HepG2 (cell line): ENCODE data around the gene DOK1. TPM values are rescaled to one million over a fixed set of nuclear protein-coding genes. Genes with fewer than 3 reads are reported as not detected.

Source experiments
- ARNT2 ChIP-seq: sonication (generic); formaldehyde crosslinking; IDR thresholded peaks from 2 replicates; pipeline ENCODE4 v1.8.0; 2022; ENCODE audit warnings: mild to moderate bottlenecking, low read depth, missing genetic modification reagents, moderate library complexity
- GRHL1 ChIP-seq: sonication (generic); formaldehyde crosslinking; conservative IDR thresholded peaks from 2 replicates; pipeline ENCODE4 v1.8.0; 2022; ENCODE audit warnings: missing genetic modification reagents
- HCFC1 ChIP-seq: fragments of 150-350 bp; IDR thresholded peaks from 2 replicates; pipeline ENCODE4 v1.6.1; 2014; ENCODE audit warnings: low read depth, low read length
- HHEX ChIP-seq: IDR thresholded peaks from 2 replicates; pipeline ENCODE4 v1.6.1; 2016; ENCODE audit warnings: control low read depth
- IKZF4 ChIP-seq: sonication (generic); formaldehyde crosslinking; IDR thresholded peaks from 2 replicates; pipeline ENCODE4 v1.5.1; 2020; ENCODE audit warnings: borderline replicate concordance, mild to moderate bottlenecking, low read depth, missing genetic modification reagents; ENCODE audit errors: not compliant biosample characterization
- LCORL ChIP-seq, 2 experiments: fragments of 450-650 bp in 1 of 2; sonication (generic) in 1 of 2; formaldehyde crosslinking in 1 of 2; IDR thresholded peaks; 2 replicates each; pipeline versions ENCODE4 v1.5.0 to v1.6.1; 2017 to 2020; ENCODE audit warnings: antibody characterized with exemption in 1 of 2, missing genetic modification reagents in 1 of 2
- SIX4 ChIP-seq: sonication (generic); formaldehyde crosslinking; IDR thresholded peaks from 2 replicates; pipeline ENCODE4 v1.4.0; 2020; ENCODE audit warnings: missing genetic modification reagents
- SMAD1 ChIP-seq: sonication (generic); formaldehyde crosslinking; IDR thresholded peaks from 2 replicates; pipeline ENCODE4 v1.4.0; 2020; ENCODE audit warnings: missing genetic modification reagents, low read depth, mild to moderate bottlenecking, borderline replicate concordance
- SNAPC4 ChIP-seq: sonication (generic); formaldehyde crosslinking; IDR thresholded peaks from 2 replicates; pipeline ENCODE4 v1.4.0; 2020; ENCODE audit warnings: mild to moderate bottlenecking, missing genetic modification reagents
- STAG1 ChIP-seq: sonication (generic); formaldehyde crosslinking; IDR thresholded peaks from 2 replicates; pipeline ENCODE4 v1.4.0; 2020; ENCODE audit warnings: missing genetic modification reagents
- TFDP1 ChIP-seq: IDR thresholded peaks from 2 replicates; pipeline ENCODE4 v1.6.1; 2016; ENCODE audit warnings: missing compliant biosample characterization, missing genetic modification reagents, borderline replicate concordance
- THAP9 ChIP-seq: sonication (generic); formaldehyde crosslinking; IDR thresholded peaks from 2 replicates; pipeline ENCODE4; 2020; ENCODE audit warnings: missing genetic modification reagents, mild to moderate bottlenecking, borderline replicate concordance
- ZNF33A ChIP-seq: sonication (generic); formaldehyde crosslinking; IDR thresholded peaks from 2 replicates; pipeline ENCODE4 v1.5.1; 2020; ENCODE audit warnings: missing genetic modification reagents, mild to moderate bottlenecking, moderate library complexity, borderline replicate concordance
- ZSCAN9 ChIP-seq: IDR thresholded peaks from 2 replicates; pipeline ENCODE4 v1.6.1; 2016; ENCODE audit warnings: borderline replicate concordance
- polyA plus RNA-seq, 8 experiments: library from polyadenylated mRNA; depleted of rRNA in 3 of 8; stranded (reverse) in 7 of 8; unstranded in 1 of 8; fragments of >200 nt; fragmentation: Illumina TruSeq in 4 of 8; extraction: Trizol in 4 of 8; gene quantifications; 2 replicates each; pipeline versions ENCODE4 v1.2.1 to v1.2.3, GENCODE V29; 2011 to 2016; ENCODE audit warnings: low read depth in 4 of 8, missing spikeins in 1 of 8, mixed read lengths in 1 of 8; ENCODE audit not compliant: insufficient read depth in 1 of 8
- total RNA-seq, 5 experiments: library from RNA; depleted of rRNA; stranded (reverse); fragments of >200 nt; fragmentation: Illumina TruSeq; extraction: Trizol; gene quantifications; 2 replicates each; pipeline ENCODE4 v1.2.3, GENCODE V29; 2016; ENCODE audit warnings: low read depth in 1 of 5

Gene DOK1
- total and polyA plus RNA-seq, 2 of the 13 experiments (the other 11 are each of a cell fraction or from before 2014, with no cell fraction given), result 0.53 to 0.74 TPM

GRCh38 chr2:74525717-74526648, 28.5 kb upstream of the DOK1 start, which contains the start of gene DQX1 (continued):
- peak; percentile 46 for TF ChIP-seq ARNT2 (CRISPR knock-in tag)
- no peak for TF ChIP-seq SNAPC4 (CRISPR knock-in tag)
- TF ChIP-seq SMAD1 (CRISPR knock-in tag), result 0 out of 2 replicates have a peak, but pooled peaks have one; percentile 77
- peak; percentile 21; the same call in 1 of the 2 replicates for TF ChIP-seq STAG1
- peak; percentile 92 for TF ChIP-seq HCFC1
- no peak for TF ChIP-seq ZNF33A
- no peak for TF ChIP-seq SIX4 (CRISPR knock-in tag)
- no peak for TF ChIP-seq GRHL1 (CRISPR knock-in tag)
- TF ChIP-seq TFDP1 (CRISPR knock-in tag), result peak; percentile 58; the same call in 1 of the 2 replicates
- TF ChIP-seq HHEX (CRISPR knock-in tag), result no peak
- TF ChIP-seq IKZF4 (CRISPR knock-in tag), result no peak
- TF ChIP-seq LCORL (IDR thresholded peaks at IDR 0.05), result peak; percentile 40; the same call in 1 of the 2 replicates
- TF ChIP-seq LCORL (CRISPR knock-in tag; IDR thresholded peaks at IDR 0.05), result peak; percentile 81
- peak; percentile 87 for TF ChIP-seq ZSCAN9 (CRISPR knock-in tag)
- TF ChIP-seq THAP9, result no peak
